Cardiac muscle cell (in vitro differentiated cells and primary cell): Measurements from ENCODE around the gene VSIG10L2. TPM values are rescaled to one million over a fixed set of nuclear protein-coding genes. Genes with fewer than 3 reads are reported as not detected.

Source experiments
- DNase-seq, 2 donors: peaks; one replicate each; pipeline versions ENCODE4 v3.0.0 to v3.0.0-alpha.2; 2010 to 2017; ENCODE audit warnings: low read depth in 1 of 2, low spot score in 1 of 2
- H3K27ac ChIP-seq: fragments of 200-600 bp; sonication (generic); 2 replicates; pipeline ENCODE4 v1.5.1; 2016
- H3K27me3 ChIP-seq: fragments of 200-600 bp; sonication (generic); 2 replicates; pipeline ENCODE4 v1.6.0; 2016; ENCODE audit warnings: control low read depth
- H3K36me3 ChIP-seq: fragments of 200-600 bp; sonication (generic); 2 replicates; pipeline ENCODE4 v1.5.1; 2016; ENCODE audit warnings: control low read depth
- H3K4me1 ChIP-seq: fragments of 200-600 bp; sonication (generic); 2 replicates; pipeline ENCODE4 v1.8.1; 2017; ENCODE audit warnings: low read depth, mild to moderate bottlenecking, mixed run types
- H3K4me3 ChIP-seq: fragments of 200-600 bp; sonication (generic); 2 replicates; pipeline ENCODE4 v1.5.1; 2016; ENCODE audit warnings: mild to moderate bottlenecking
- H3K9me3 ChIP-seq: fragments of 200-600 bp; sonication (generic); 2 replicates; pipeline ENCODE4 v1.5.1; 2017; ENCODE audit warnings: low read depth, mild to moderate bottlenecking, control low read depth
- polyA plus RNA-seq: library from polyadenylated mRNA; unstranded; fragments of >200 nt; fragmentation: Nextera tagmentation; extraction: Ambion mirVana; gene quantifications from 2 replicates; pipeline ENCODE4 v1.2.1, GENCODE V29; 2016
- total RNA-seq: library from RNA; depleted of rRNA; stranded (reverse); fragments of >200 nt; gene quantifications from 2 replicates; pipeline ENCODE4 v1.2.3, GENCODE V29; 2016
- TF ChIP-seq, protein P1 (sequence below): IDR thresholded peaks from 2 replicates; pipeline ENCODE4 v1.5.1; 2012; ENCODE audit warnings: low read depth, mild to moderate bottlenecking, low read length

Gene VSIG10L2
- total and polyA plus RNA-seq, 2 experiments from 2014 or later = not detected

DNA sequence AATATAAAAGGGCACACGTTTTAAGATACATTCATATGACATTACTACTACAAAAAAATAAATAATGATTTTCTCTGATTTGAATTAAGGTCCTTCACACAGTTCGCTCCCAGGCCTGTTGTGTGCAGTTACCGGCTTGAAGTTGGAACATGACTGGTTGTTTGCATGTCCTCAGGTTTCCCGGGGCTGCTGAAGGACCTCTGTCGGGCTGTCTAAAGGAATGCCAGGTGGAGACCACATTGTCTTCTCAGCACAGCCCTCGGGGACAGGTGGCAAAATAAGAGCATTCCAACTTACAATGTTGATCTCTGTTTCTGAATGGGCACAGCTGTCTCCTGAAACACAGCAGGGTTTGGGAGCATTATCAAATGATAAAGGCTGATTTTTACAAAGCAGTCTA lies 14.9 kb downstream of the VSIG10L2 start:
- Histone ChIP-seq H3K9me3 (no peaks in the 10 kb centered on the region), H3K27ac (no peak overlapping the region), H3K4me3 (no peak overlapping the region), H3K27me3 (no peaks in the 10 kb centered on the region), H3K36me3 (no peaks in the 10 kb centered on the region), H3K4me1 (peaks cover 20% of the 10 kb centered on the region)
- TF ChIP-seq, protein P1, sequence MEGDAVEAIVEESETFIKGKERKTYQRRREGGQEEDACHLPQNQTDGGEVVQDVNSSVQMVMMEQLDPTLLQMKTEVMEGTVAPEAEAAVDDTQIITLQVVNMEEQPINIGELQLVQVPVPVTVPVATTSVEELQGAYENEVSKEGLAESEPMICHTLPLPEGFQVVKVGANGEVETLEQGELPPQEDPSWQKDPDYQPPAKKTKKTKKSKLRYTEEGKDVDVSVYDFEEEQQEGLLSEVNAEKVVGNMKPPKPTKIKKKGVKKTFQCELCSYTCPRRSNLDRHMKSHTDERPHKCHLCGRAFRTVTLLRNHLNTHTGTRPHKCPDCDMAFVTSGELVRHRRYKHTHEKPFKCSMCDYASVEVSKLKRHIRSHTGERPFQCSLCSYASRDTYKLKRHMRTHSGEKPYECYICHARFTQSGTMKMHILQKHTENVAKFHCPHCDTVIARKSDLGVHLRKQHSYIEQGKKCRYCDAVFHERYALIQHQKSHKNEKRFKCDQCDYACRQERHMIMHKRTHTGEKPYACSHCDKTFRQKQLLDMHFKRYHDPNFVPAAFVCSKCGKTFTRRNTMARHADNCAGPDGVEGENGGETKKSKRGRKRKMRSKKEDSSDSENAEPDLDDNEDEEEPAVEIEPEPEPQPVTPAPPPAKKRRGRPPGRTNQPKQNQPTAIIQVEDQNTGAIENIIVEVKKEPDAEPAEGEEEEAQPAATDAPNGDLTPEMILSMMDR = no peak
- no peak for DNase-seq

DNA sequence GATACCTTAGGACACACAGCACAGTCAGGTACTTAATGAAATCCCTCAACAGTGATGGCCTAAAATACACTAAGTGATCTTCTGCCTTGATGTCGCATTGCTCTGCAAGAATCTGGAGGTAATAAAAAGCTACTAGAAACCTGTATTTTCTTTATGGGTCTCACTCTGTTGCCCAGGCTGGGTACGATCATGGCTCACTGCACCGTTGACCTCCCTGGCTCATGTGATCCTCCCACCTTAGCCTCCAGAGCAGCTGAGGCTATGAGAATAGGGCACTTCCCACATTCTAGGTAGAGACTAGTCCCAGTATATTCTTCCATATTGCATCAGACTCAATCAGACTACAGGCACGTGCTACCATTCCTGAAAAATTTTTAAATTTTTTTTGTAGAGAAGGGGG lies 21.7 kb downstream of the VSIG10L2 start:
- Histone ChIP-seq H3K27ac (no peak overlapping the region), H3K4me1 (peaks cover 37% of the 10 kb centered on the region), H3K9me3 (no peaks in the 10 kb centered on the region), H3K4me3 (no peak overlapping the region), H3K27me3 (no peaks in the 10 kb centered on the region), H3K36me3 (no peaks in the 10 kb centered on the region)
- no peak for DNase-seq
- TF ChIP-seq, protein P1 = no peak

DNA sequence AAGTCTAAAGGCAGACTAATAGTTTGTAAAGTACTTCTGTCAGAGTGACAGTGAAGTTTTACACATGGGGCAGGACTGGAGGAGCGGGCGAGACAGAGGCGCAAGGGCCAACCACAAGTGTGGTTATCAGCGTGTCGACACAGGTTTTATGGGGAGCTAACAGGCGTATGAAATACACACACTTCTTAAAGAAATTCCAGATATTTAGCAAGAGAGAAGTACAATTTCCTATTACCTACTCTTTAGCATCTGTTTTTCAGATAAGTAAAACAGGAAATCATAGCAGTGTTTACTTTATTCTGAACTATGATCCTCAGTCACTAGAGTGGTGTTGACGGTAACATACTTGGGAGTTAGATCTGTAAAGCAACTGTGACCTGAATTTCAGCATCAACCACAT lies 22.5 kb downstream of the VSIG10L2 start:
- Histone ChIP-seq H3K36me3 (no peaks in the 10 kb centered on the region), H3K4me1 (peaks cover 37% of the 10 kb centered on the region), H3K9me3 (no peaks in the 10 kb centered on the region), H3K27ac (no peak overlapping the region), H3K27me3 (no peaks in the 10 kb centered on the region), H3K4me3 (no peak overlapping the region)
- peak in 1 of 2 donors; percentile 36 for DNase-seq
- TF ChIP-seq, protein P1 = no peak

DNA sequence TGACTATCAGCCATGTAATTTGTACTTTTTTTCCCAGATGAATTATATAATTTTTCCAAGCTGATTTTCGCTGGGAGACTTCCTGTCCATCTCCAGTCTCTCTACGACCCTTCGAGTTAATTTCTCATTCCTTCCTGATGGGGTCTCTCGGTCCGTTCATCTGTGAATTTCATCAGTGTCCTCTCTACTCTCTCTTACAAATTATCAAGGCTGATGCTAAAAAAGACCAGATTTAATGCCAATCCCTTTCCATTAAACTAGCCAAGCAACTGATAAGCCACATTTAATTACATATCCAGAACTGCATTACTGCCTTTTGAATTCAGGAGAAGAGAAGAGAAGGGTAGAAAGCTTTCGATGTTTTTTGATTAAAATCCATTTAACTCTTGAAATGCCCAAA lies 25.8 kb downstream of the VSIG10L2 start:
- H3K4me3 ChIP-seq = no peak overlapping the region
- TF ChIP-seq, protein P1 = no peak
- DNase-seq = no peak
- no peaks in the 10 kb centered on the region for H3K36me3 ChIP-seq
- peaks cover 14% of the 10 kb centered on the region for H3K4me1 ChIP-seq
- no peaks in the 10 kb centered on the region for H3K9me3 ChIP-seq
- no peak overlapping the region for H3K27ac ChIP-seq
- no peaks in the 10 kb centered on the region for H3K27me3 ChIP-seq

DNA sequence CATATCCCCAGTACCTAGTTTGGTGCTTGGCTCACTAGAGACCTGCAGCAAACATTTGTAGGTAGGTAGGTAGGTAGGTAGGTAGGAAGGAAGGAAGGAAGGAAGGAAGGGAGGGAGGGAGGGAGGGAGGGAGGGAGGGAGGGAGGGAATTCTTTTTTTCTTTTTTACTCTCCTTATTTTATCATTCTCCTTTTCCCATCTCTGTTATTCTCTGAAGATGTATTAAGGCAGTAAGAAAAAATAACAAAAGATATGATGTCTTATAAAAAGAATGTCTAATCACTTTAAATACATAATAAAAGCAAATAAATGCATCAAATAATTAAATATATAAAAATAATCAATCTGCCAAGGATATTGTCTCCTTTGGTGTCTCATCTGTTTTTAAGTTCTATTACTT lies 28.4 kb downstream of the VSIG10L2 start:
- no peak overlapping the region for H3K27ac ChIP-seq
- TF ChIP-seq, protein P1 = no peak
- no peak overlapping the region for H3K4me3 ChIP-seq
- H3K4me1 ChIP-seq = no peaks in the 10 kb centered on the region
- H3K27me3 ChIP-seq = no peaks in the 10 kb centered on the region
- no peaks in the 10 kb centered on the region for H3K9me3 ChIP-seq
- H3K36me3 ChIP-seq = no peaks in the 10 kb centered on the region
- no peak for DNase-seq

DNA sequence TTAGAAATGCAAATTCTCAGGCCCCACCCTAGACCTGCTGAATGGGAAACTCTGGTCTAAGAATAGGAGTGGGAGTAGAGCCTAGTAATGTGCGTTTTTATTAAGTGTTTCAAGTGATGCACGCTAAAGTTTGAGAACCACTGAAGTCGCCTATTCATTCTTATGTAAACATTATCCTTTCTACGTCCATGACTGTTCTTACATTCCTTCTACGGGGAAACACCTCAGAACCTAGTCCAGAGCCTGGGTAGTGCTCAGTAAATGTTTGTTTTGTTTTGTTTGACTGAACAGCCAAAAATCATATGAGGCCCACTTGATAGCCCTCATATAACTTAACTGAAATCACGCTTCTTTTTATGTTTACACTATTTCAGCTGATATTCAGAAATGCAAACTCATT lies 29.8 kb downstream of the VSIG10L2 start:
- H3K4me3 ChIP-seq = no peak overlapping the region
- TF ChIP-seq, protein P1 = no peak

More for the DNA sequence above, 29.8 kb downstream of the VSIG10L2 start:
- H3K27me3 ChIP-seq = no peaks in the 10 kb centered on the region
- DNase-seq = no peak
- H3K36me3 ChIP-seq = no peaks in the 10 kb centered on the region
- no peak overlapping the region for H3K27ac ChIP-seq
- no peaks in the 10 kb centered on the region for H3K9me3 ChIP-seq
- H3K4me1 ChIP-seq = no peaks in the 10 kb centered on the region
